Prostate gland (tissue), 2 donors: ENCODE results near the gene RASL11A. TPM values are rescaled to one million over a fixed set of nuclear protein-coding genes. Genes with fewer than 3 reads are reported as not detected.

Source experiments
- DNase-seq: peaks from one replicate; pipeline ENCODE4 v3.0.0-alpha.2; 2019; ENCODE audit warnings: low spot score
- H3K27ac ChIP-seq, 2 donors: fragments of 200-600 bp; sonication (generic); 2 replicates each; pipeline ENCODE4 v1.5.1; 2017 to 2019
- H3K27me3 ChIP-seq: fragments of 200-600 bp; sonication (generic); replicated peaks from 2 replicates; pipeline ENCODE4 v1.5.1; 2019; ENCODE audit not compliant: insufficient read depth
- H3K36me3 ChIP-seq, 2 donors: fragments of 200-600 bp; sonication (generic); 1 replicate in 1 of 2; 2 replicates in 1 of 2; pipeline versions ENCODE4 v1.5.1 to v1.8.1; 2017 to 2019
- H3K4me1 ChIP-seq: fragments of 200-600 bp; sonication (generic); replicated peaks from 2 replicates; pipeline ENCODE4 v1.5.1; 2019
- H3K4me3 ChIP-seq, 2 donors: fragments of 200-600 bp; sonication (generic); 2 replicates each; pipeline ENCODE4 v1.5.1; 2017 to 2019
- H3K9me3 ChIP-seq: fragments of 200-600 bp; sonication (generic); 2 replicates; pipeline ENCODE4 v1.5.1; 2017
- CTCF ChIP-seq, 4 experiments: fragments of 200-600 bp in 2 of 4; fragments of 450-650 bp in 2 of 4; sonication (generic) in 2 of 4; IDR thresholded peaks; 1 replicate in 3 of 4; 2 replicates in 1 of 4; pipeline ENCODE4 v1.5.1; 2016 to 2019; ENCODE audit warnings: antibody characterized with exemption in 4 of 4, mild to moderate bottlenecking in 2 of 4, moderate library complexity in 2 of 4
- POLR2A ChIP-seq: fragments of 450-650 bp; IDR thresholded peaks from one replicate; pipeline ENCODE4 v1.6.1; 2016; ENCODE audit warnings: antibody characterized with exemption, mild to moderate bottlenecking
- POLR2AphosphoS5 ChIP-seq: sonication (generic); formaldehyde crosslinking; IDR thresholded peaks from one replicate; pipeline ENCODE4 v1.6.1; 2017; ENCODE audit warnings: antibody characterized with exemption
- WGBS: methylation state at CpG from one replicate; pipeline ENCODE4 v1.1.5; 2018; 5-methylcytosine and 5-hydroxymethylcytosine counted together
- intact Hi-C: fragments of 100-400 bp; cut with DNase I; formaldehyde crosslinking; loops from one replicate; pipeline ENCODE4 v1.14.2; 2022
- total RNA-seq, 2 donors: library from RNA; depleted of rRNA; stranded (reverse); fragments of >200 nt; gene quantifications; one replicate each; pipeline ENCODE4 v1.1.0, GENCODE V29; 2016

The RASL11A gene
- total RNA-seq, 2 donors from 2014 or later = 26.5 to 31.5 TPM

- no peaks in the 10 kb centered on the region for H3K9me3 ChIP-seq
- H3K27ac ChIP-seq = no peak overlapping the region
- DNase-seq = no peak
- TF ChIP-seq POLR2AphosphoS5 = no peak
- no peak for TF ChIP-seq CTCF (IDR thresholded peaks at IDR 0.05)
- no peak for TF ChIP-seq POLR2A
- no peaks in the 10 kb centered on the region for H3K36me3 ChIP-seq
- intact Hi-C loops = no loop called here
- no peaks in the 10 kb centered on the region for H3K27me3 ChIP-seq
- H3K4me3 ChIP-seq = no peak overlapping the region
- no peaks in the 10 kb centered on the region for H3K4me1 ChIP-seq
- 83% methylated on average over 19 of the region's 19 CpGs for WGBS
These were observed 38.3 kb downstream of the RASL11A start for GRCh38 chr13:27308941-27309340.

GRCh38 chr13:27309401-27309958, 38.9 kb downstream of the RASL11A start:
- Histone ChIP-seq H3K4me3 (no peak overlapping the region), H3K36me3 (no peaks in the 10 kb centered on the region), H3K9me3 (no peaks in the 10 kb centered on the region), H3K27ac (no peak overlapping the region), H3K27me3 (no peaks in the 10 kb centered on the region), H3K4me1 (no peaks in the 10 kb centered on the region)
- WGBS = 66% methylated on average over 7 of the region's 7 CpGs
- no peak for DNase-seq
- TF ChIP-seq POLR2AphosphoS5 (no peak), POLR2A (no peak), CTCF (IDR thresholded peaks at IDR 0.05) (no peak)
- intact Hi-C loops = no loop called here

GRCh38 chr13:27309967-27310598, 39.5 kb downstream of the RASL11A start:
- WGBS = 78% methylated on average over 9 of the region's 9 CpGs

GRCh38 chr13:27310946-27311345, 40.3 kb downstream of the RASL11A start:
- no peaks in the 10 kb centered on the region for H3K27me3 ChIP-seq
- intact Hi-C loops = no loop called here
- TF ChIP-seq POLR2AphosphoS5 = no peak
- TF ChIP-seq CTCF (IDR thresholded peaks at IDR 0.05) = no peak
- no peak for TF ChIP-seq POLR2A
- 22% methylated on average over 2 of the region's 2 CpGs for WGBS
- H3K36me3 ChIP-seq = no peaks in the 10 kb centered on the region
- H3K4me1 ChIP-seq = no peaks in the 10 kb centered on the region
- no peak for DNase-seq
- H3K4me3 ChIP-seq = no peak overlapping the region
- no peaks in the 10 kb centered on the region for H3K9me3 ChIP-seq
- H3K27ac ChIP-seq = no peak overlapping the region

More at GRCh38 chr13:27309967-27310598, 39.5 kb downstream of the RASL11A start:
- no peak for DNase-seq
- no peaks in the 10 kb centered on the region for H3K9me3 ChIP-seq
- TF ChIP-seq POLR2A = no peak
- no peak for TF ChIP-seq CTCF (IDR thresholded peaks at IDR 0.05)
- TF ChIP-seq POLR2AphosphoS5 = no peak
- H3K36me3 ChIP-seq = no peaks in the 10 kb centered on the region
- no peaks in the 10 kb centered on the region for H3K27me3 ChIP-seq
- intact Hi-C loops = no loop called here
- H3K27ac ChIP-seq = no peak overlapping the region
- no peaks in the 10 kb centered on the region for H3K4me1 ChIP-seq
- H3K4me3 ChIP-seq = no peak overlapping the region
